ENCODE results near the gene L3MBTL4.

DNA sequence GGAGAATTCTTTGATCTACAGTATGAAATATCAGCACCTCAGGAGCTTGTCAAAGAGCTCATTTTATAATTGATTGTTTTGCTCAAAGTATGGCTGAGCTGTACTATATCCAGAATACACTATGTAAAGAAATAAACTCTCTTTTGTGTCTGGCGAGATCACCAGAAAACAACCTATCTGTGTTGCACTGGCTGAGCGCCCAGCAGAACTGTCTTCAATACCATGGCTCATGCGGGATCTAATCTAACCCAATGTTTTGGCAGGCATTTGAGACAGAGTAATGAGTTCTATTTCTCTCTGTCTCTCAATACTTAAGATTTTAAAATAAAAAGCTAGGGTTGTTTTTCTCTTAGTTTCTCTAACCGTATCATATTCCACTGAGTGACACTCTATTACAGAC is 192.4 kb downstream of the L3MBTL4 start:
- TF ChIP-seq POLR2A (IDR thresholded peaks at IDR 0.05) = no peak
- TF ChIP-seq, protein P1, sequence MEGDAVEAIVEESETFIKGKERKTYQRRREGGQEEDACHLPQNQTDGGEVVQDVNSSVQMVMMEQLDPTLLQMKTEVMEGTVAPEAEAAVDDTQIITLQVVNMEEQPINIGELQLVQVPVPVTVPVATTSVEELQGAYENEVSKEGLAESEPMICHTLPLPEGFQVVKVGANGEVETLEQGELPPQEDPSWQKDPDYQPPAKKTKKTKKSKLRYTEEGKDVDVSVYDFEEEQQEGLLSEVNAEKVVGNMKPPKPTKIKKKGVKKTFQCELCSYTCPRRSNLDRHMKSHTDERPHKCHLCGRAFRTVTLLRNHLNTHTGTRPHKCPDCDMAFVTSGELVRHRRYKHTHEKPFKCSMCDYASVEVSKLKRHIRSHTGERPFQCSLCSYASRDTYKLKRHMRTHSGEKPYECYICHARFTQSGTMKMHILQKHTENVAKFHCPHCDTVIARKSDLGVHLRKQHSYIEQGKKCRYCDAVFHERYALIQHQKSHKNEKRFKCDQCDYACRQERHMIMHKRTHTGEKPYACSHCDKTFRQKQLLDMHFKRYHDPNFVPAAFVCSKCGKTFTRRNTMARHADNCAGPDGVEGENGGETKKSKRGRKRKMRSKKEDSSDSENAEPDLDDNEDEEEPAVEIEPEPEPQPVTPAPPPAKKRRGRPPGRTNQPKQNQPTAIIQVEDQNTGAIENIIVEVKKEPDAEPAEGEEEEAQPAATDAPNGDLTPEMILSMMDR (IDR thresholded peaks at IDR 0.05) = no peak

All from heart left ventricle (tissue), 13 donors.